ENCODE measurements around the gene PTPRCAP.

The PTPRCAP gene

DNA sequence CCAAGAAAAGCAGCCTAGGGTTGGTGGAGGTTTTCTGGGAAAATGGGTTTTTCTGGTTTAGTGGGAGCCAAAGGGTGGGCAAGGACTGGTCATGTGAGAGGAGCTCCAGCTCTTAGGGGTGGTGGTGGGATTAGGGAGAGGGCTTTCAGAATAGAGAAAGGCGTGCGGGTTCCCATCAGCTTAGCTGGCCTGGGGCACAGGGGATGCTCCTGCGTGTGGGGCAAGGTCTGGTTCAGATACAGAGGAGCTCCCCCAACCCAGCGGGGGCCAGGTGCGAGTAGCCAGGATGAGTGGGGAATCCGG lies 30.9 kb upstream of the PTPRCAP start:
- no peaks in the 10 kb centered on the region for H3K9me2 ChIP-seq (replicated peaks; ENCODE audit: low read depth, low read length)
- TF ChIP-seq, protein P1, sequence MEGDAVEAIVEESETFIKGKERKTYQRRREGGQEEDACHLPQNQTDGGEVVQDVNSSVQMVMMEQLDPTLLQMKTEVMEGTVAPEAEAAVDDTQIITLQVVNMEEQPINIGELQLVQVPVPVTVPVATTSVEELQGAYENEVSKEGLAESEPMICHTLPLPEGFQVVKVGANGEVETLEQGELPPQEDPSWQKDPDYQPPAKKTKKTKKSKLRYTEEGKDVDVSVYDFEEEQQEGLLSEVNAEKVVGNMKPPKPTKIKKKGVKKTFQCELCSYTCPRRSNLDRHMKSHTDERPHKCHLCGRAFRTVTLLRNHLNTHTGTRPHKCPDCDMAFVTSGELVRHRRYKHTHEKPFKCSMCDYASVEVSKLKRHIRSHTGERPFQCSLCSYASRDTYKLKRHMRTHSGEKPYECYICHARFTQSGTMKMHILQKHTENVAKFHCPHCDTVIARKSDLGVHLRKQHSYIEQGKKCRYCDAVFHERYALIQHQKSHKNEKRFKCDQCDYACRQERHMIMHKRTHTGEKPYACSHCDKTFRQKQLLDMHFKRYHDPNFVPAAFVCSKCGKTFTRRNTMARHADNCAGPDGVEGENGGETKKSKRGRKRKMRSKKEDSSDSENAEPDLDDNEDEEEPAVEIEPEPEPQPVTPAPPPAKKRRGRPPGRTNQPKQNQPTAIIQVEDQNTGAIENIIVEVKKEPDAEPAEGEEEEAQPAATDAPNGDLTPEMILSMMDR (conservative IDR thresholded peaks at IDR 0.05; ENCODE audit: low read length), result no peak
- no peak for TF ChIP-seq EZH2phosphoT487 (IDR thresholded peaks at IDR 0.05; ENCODE audit: borderline replicate concordance)
- peak overlapping the region; percentile 97 for H3K4me3 ChIP-seq (ENCODE audit: low read length, poor library complexity, severe bottlenecking)
- H3F3A ChIP-seq (ENCODE audit: low read depth), result peaks cover 4% of the 10 kb centered on the region; the same call in 1 of the 2 replicates
- H3K4me1 ChIP-seq (ENCODE audit: insufficient read depth, low read length, poor library complexity, severe bottlenecking), result peaks cover 47% of the 10 kb centered on the region
- peaks cover 41% of the 10 kb centered on the region for H3K79me2 ChIP-seq (ENCODE audit: insufficient read depth, low read length)
- H3K27me3 ChIP-seq (ENCODE audit: insufficient read depth, low read length, poor library complexity, severe bottlenecking), result no peaks in the 10 kb centered on the region
- no peaks in the 10 kb centered on the region for H4K20me1 ChIP-seq (ENCODE audit: insufficient read depth, low read length, poor library complexity, severe bottlenecking)
- H3K36me3 ChIP-seq (ENCODE audit: insufficient read depth, low read length), result no peaks in the 10 kb centered on the region
- H3K4me2 ChIP-seq (ENCODE audit: low read depth, low read length, poor library complexity, severe bottlenecking), result peak overlapping the region; percentile 97
- H3K9me3 ChIP-seq (ENCODE audit: insufficient read depth, low read depth, low read length), result no peaks in the 10 kb centered on the region
- peak overlapping the region; percentile 96 for H3K9ac ChIP-seq (ENCODE audit: low read depth, low read length, poor library complexity, severe bottlenecking)
- no peak overlapping the region; the same call in 1 of the 2 replicates for H2AFZ ChIP-seq (ENCODE audit: low read length)

DNA sequence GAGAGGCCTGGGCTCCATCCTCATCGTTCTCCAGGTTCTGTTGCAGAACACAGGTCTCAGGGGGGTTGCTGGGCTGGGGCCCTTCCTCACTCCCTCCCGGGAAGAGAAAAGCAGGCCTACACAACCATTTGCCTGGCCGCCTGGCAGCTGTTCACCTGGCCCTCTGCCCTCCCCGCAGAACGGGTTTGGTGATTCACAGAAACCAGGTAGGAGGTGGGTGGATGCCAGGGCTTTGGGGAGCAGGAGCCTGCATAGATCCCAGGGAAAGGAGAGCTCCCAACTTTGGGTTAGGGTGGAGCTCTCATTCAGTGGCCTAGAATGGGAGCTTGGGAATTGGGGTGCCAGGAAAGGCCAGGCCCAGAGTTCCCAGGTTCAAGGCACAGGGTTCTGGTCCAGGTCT lies 30.6 kb upstream of the PTPRCAP start:
- no peaks in the 10 kb centered on the region for H3K27me3 ChIP-seq (ENCODE audit: insufficient read depth, low read length, poor library complexity, severe bottlenecking)
- no peaks in the 10 kb centered on the region for H4K20me1 ChIP-seq (ENCODE audit: insufficient read depth, low read length, poor library complexity, severe bottlenecking)
- H3K79me2 ChIP-seq (ENCODE audit: insufficient read depth, low read length), result peaks cover 41% of the 10 kb centered on the region
- peaks cover 4% of the 10 kb centered on the region; the same call in 1 of the 2 replicates for H3F3A ChIP-seq (ENCODE audit: low read depth)
- H3K36me3 ChIP-seq (ENCODE audit: insufficient read depth, low read length), result no peaks in the 10 kb centered on the region
- H3K4me3 ChIP-seq (ENCODE audit: low read length, poor library complexity, severe bottlenecking), result peak overlapping the region; percentile 97
- H3K9me3 ChIP-seq (ENCODE audit: insufficient read depth, low read depth, low read length), result no peaks in the 10 kb centered on the region
- H3K4me1 ChIP-seq (ENCODE audit: insufficient read depth, low read length, poor library complexity, severe bottlenecking), result peaks cover 47% of the 10 kb centered on the region
- H2AFZ ChIP-seq (ENCODE audit: low read length), result no peak overlapping the region
- H3K4me2 ChIP-seq (ENCODE audit: low read depth, low read length, poor library complexity, severe bottlenecking), result peak overlapping the region; percentile 97
- peak overlapping the region; percentile 96 for H3K9ac ChIP-seq (ENCODE audit: low read depth, low read length, poor library complexity, severe bottlenecking)
- no peaks in the 10 kb centered on the region for H3K9me2 ChIP-seq (replicated peaks; ENCODE audit: low read depth, low read length)
- no peak for TF ChIP-seq EZH2phosphoT487 (IDR thresholded peaks at IDR 0.05; ENCODE audit: borderline replicate concordance)
- TF ChIP-seq, protein P1 (conservative IDR thresholded peaks at IDR 0.05; ENCODE audit: low read length), result no peak

DNA sequence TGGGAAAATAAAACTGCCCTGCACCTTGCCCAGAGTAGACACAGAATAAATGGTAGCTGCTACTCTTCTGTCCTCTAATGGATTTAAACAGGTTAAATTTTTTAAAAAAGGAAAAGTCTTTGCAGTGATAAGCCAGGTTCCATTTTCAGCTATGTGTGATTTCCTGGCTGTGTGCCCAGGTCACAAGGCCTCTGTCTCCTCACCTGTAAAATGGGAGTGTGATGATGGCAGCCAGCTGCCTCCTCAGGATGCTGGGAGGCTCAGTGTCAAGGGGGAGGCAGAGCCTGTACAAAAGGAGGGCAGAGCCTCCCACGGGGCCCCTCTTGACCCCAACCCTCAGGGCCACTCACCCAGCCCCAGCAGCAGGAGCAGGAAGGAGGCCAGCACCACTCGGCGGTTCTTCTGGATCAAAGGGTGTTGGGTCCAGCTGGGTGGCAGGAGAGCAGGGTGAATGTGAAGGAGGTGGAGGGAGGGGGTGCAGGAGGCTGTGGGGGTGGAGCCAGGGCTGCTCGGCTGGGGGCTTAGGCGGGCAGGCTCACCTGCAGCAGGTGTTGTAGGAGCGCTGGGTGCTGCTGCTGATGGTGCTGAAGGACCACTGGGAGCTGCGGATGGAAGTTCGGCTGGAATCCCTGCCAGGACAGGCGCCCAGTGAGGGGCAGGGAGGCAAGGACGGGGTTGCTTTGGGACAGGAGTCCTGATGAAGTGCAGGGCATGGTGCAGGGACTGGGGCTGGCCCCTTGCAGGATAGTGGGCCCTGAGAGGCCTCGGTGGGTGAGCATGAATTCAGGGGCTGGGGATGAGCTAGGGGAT lies 29.7 kb upstream of the PTPRCAP start:
- H4K20me1 ChIP-seq (ENCODE audit: insufficient read depth, low read length, poor library complexity, severe bottlenecking), result no peaks in the 10 kb centered on the region
- peaks cover 47% of the 10 kb centered on the region for H3K4me1 ChIP-seq (ENCODE audit: insufficient read depth, low read length, poor library complexity, severe bottlenecking)
- H3K36me3 ChIP-seq (ENCODE audit: insufficient read depth, low read length), result no peaks in the 10 kb centered on the region
- peaks cover 4% of the 10 kb centered on the region; the same call in 1 of the 2 replicates for H3F3A ChIP-seq (ENCODE audit: low read depth)
- TF ChIP-seq, protein P1 (conservative IDR thresholded peaks at IDR 0.05; ENCODE audit: low read length), result no peak
- no peak for TF ChIP-seq EZH2phosphoT487 (IDR thresholded peaks at IDR 0.05; ENCODE audit: borderline replicate concordance)
- peak overlapping the region; percentile 97 for H3K4me3 ChIP-seq (ENCODE audit: low read length, poor library complexity, severe bottlenecking)
- peak overlapping the region; percentile 97 for H3K4me2 ChIP-seq (ENCODE audit: low read depth, low read length, poor library complexity, severe bottlenecking)
- H3K79me2 ChIP-seq (ENCODE audit: insufficient read depth, low read length), result peaks cover 41% of the 10 kb centered on the region
- no peaks in the 10 kb centered on the region for H3K9me2 ChIP-seq (replicated peaks; ENCODE audit: low read depth, low read length)
- no peaks in the 10 kb centered on the region for H3K27me3 ChIP-seq (ENCODE audit: insufficient read depth, low read length, poor library complexity, severe bottlenecking)
- peak overlapping the region; percentile 96 for H3K9ac ChIP-seq (ENCODE audit: low read depth, low read length, poor library complexity, severe bottlenecking)
- no peak overlapping the region for H2AFZ ChIP-seq (ENCODE audit: low read length)
- H3K9me3 ChIP-seq (ENCODE audit: insufficient read depth, low read depth, low read length), result no peaks in the 10 kb centered on the region

Data from Loucy (cell line).